Endothelial cell of umbilical vein (primary cell): ENCODE data around the gene FRY. TPM values are rescaled to one million over a fixed set of nuclear protein-coding genes. Genes with fewer than 3 reads are reported as not detected.

Experiments used
- BruUV-seq: library from RNA; stranded (reverse); fragments of 400-500 nt; replicated peaks from 2 replicates; lab custom pipeline; 2021; lab: Mats Ljungman, UMichigan
- CTCF ChIA-PET: fragments of 300-600, 350-600 bp; sonication (Branson Sonifier 250); formaldehyde crosslinking; loops from one replicate; lab custom pipeline; 2021; ENCODE audit warnings: antibody characterized with exemption, inconsistent platforms; lab: Charles Lee
- POLR2A ChIA-PET: fragments of 300-600, 350-600 bp; sonication (Branson Sonifier 250); formaldehyde crosslinking; loops from one replicate; lab custom pipeline; 2021; ENCODE audit warnings: antibody characterized with exemption, inconsistent platforms; lab: Charles Lee
- DNase-seq: peaks from one replicate; pipeline ENCODE4 v3.0.0-alpha.2; 2011; ENCODE audit warnings: low read depth, low spot score
- FAIRE-seq: peaks from 2 replicates; lab custom pipeline; 2011; peaks lifted over from hg19 to GRCh38; lab: Jason Lieb, UNC
- H2AFZ ChIP-seq: 2 replicates; pipeline ENCODE4 v1.6.0; 2012; ENCODE audit warnings: low read depth, low read length, control low read depth, inconsistent platforms
- H3K27ac ChIP-seq: 2 replicates; pipeline ENCODE4 v1.5.1; 2011; ENCODE audit warnings: low read depth, mild to moderate bottlenecking, control low read depth, low read length, moderate library complexity; ENCODE audit not compliant: insufficient read depth
- H3K27me3 ChIP-seq, 2 experiments: 2 replicates each; pipeline versions ENCODE4 v1.6.0 to v1.6.1; 2011; ENCODE audit warnings: low read length in 2 of 2, mixed read lengths in 1 of 2; ENCODE audit not compliant: control insufficient read depth in 2 of 2, insufficient read depth in 2 of 2
- H3K36me3 ChIP-seq, 2 experiments: 2 replicates in 1 of 2; 3 replicates in 1 of 2; pipeline ENCODE4 v1.5.1; 2011; ENCODE audit warnings: low read length in 2 of 2, mild to moderate bottlenecking in 1 of 2, moderate library complexity in 1 of 2; ENCODE audit not compliant: control insufficient read depth in 2 of 2, insufficient read depth in 2 of 2; ENCODE audit errors: extremely low read depth in 1 of 2
- H3K4me1 ChIP-seq: 3 replicates; pipeline ENCODE4 v1.5.1; 2011; ENCODE audit warnings: mild to moderate bottlenecking, low read length; ENCODE audit not compliant: control insufficient read depth, insufficient read depth; ENCODE audit errors: extremely low read depth
- H3K4me2 ChIP-seq: 2 replicates; pipeline ENCODE4 v1.6.1; 2011; ENCODE audit warnings: low read length, control low read depth, mixed read lengths; ENCODE audit not compliant: insufficient read depth
- H3K4me3 ChIP-seq, 3 experiments: fragments of 200-600 bp in 1 of 3; sonication (generic), shearing (Covaris generic) in 1 of 3; replicated peaks in 1 of 3; 2 replicates each; pipeline ENCODE4 v1.5.1; 2011 to 2016; ENCODE audit warnings: control low read depth in 3 of 3, low read length in 3 of 3, mild to moderate bottlenecking in 2 of 3, inconsistent platforms in 1 of 3, low read depth in 1 of 3, moderate library complexity in 1 of 3; ENCODE audit not compliant: insufficient read depth in 1 of 3
- H3K79me2 ChIP-seq: 2 replicates; pipeline ENCODE4 v1.6.0; 2012; ENCODE audit warnings: low read length, inconsistent platforms; ENCODE audit not compliant: control insufficient read depth, insufficient read depth
- H3K9ac ChIP-seq: replicated peaks from 2 replicates; pipeline ENCODE3; 2011; ENCODE audit warnings: low read length, control low read depth; ENCODE audit not compliant: insufficient read depth; ENCODE audit errors: extremely low read depth
- H3K9me1 ChIP-seq: replicated peaks from 3 replicates; pipeline ENCODE4 v1.6.0; 2011; ENCODE audit warnings: mild to moderate bottlenecking, low read length; ENCODE audit not compliant: control insufficient read depth, insufficient read depth; ENCODE audit errors: extremely low read depth
- H3K9me3 ChIP-seq: replicated peaks from 2 replicates; pipeline ENCODE4 v1.5.1; 2012; ENCODE audit warnings: low read length, inconsistent platforms; ENCODE audit not compliant: control insufficient read depth, insufficient read depth
- H4K20me1 ChIP-seq: replicated peaks from 2 replicates; pipeline ENCODE3; 2011; ENCODE audit warnings: mild to moderate bottlenecking, low read length; ENCODE audit not compliant: control insufficient read depth, insufficient read depth; ENCODE audit errors: extremely low read depth
- EZH2 ChIP-seq: IDR thresholded peaks from 2 replicates; pipeline ENCODE4 v1.6.1; 2012; ENCODE audit warnings: borderline replicate concordance, low read depth, mild to moderate bottlenecking, moderate library complexity, low read length, inconsistent platforms; ENCODE audit not compliant: severe bottlenecking
- FOS ChIP-seq: IDR thresholded peaks from 2 replicates; pipeline ENCODE4 v1.6.1; 2011; ENCODE audit warnings: mild to moderate bottlenecking, low read length, moderate library complexity, borderline replicate concordance; ENCODE audit not compliant: insufficient read depth
- GATA2 ChIP-seq: IDR thresholded peaks from 2 replicates; pipeline ENCODE4 v1.7.0; 2011; ENCODE audit warnings: low read depth, mild to moderate bottlenecking, moderate library complexity, mixed read lengths, low read length; ENCODE audit not compliant: insufficient read length, insufficient read depth
- JUN ChIP-seq: IDR thresholded peaks from 2 replicates; pipeline ENCODE4 v1.6.1; 2011; ENCODE audit warnings: borderline replicate concordance, low read depth; ENCODE audit not compliant: insufficient read length, insufficient read depth
- MYC ChIP-seq: IDR thresholded peaks from one replicate; pipeline ENCODE4 v1.6.1; 2011; ENCODE audit warnings: mild to moderate bottlenecking, low read depth, low read length
- POLR2A ChIP-seq: IDR thresholded peaks from 2 replicates; pipeline ENCODE4 v1.6.1; 2012; ENCODE audit warnings: low read depth, mild to moderate bottlenecking, control low read depth, low read length
- POLR2AphosphoS5 ChIP-seq: IDR thresholded peaks from 2 replicates; pipeline ENCODE4 v1.6.1; 2012; ENCODE audit warnings: low read depth, mild to moderate bottlenecking, control low read depth, low read length, moderate library complexity; ENCODE audit not compliant: insufficient read depth
- dilution Hi-C: fragments of 300-500 bp; cut with MboI; formaldehyde crosslinking; loops from one replicate; pipeline ENCODE4 v1.15.0; 2019; ENCODE audit warnings: low sequenced_read_pairs; ENCODE audit not compliant: extremely low pct_ligation_motif_present
- intact Hi-C: fragments of 100-400 bp; cut with micrococcal nuclease; formaldehyde crosslinking; loops from one replicate; pipeline ENCODE4 v1.10.0; 2022
- polyA plus RNA-seq, 4 experiments: library from polyadenylated mRNA; depleted of rRNA in 3 of 4; stranded (reverse) in 3 of 4; unstranded in 1 of 4; fragments of >200 nt; gene quantifications; 2 replicates each; pipeline versions ENCODE4 v1.2.1 to v1.2.3, GENCODE V29; 2011 to 2012; ENCODE audit warnings: missing spikeins in 1 of 4
- total RNA-seq: library from RNA; stranded (reverse); gene quantifications from 2 replicates; pipeline ENCODE4 v1.2.3, GENCODE V29; 2021
- TF ChIP-seq, protein P1 (sequence below): IDR thresholded peaks from 2 replicates; pipeline ENCODE4 v1.6.1; 2011; ENCODE audit not compliant: insufficient read depth, insufficient read length
- TF ChIP-seq, protein P2 (sequence below), 2 donors: IDR thresholded peaks; 1 replicate in 1 of 2; 2 replicates in 1 of 2; pipeline ENCODE4 v1.5.1; 2011; ENCODE audit warnings: low read length in 2 of 2, mild to moderate bottlenecking in 2 of 2, moderate library complexity in 2 of 2, control low read depth in 1 of 2, inconsistent platforms in 1 of 2, low read depth in 1 of 2; ENCODE audit not compliant: insufficient read depth in 1 of 2; ENCODE audit errors: extremely low read depth in 1 of 2

The FRY gene
- total and polyA plus RNA-seq, 2 donors (not counting 3 experiments of a cell fraction or from before 2014, with no cell fraction given), result 57.3 to 75.8 TPM

DNA sequence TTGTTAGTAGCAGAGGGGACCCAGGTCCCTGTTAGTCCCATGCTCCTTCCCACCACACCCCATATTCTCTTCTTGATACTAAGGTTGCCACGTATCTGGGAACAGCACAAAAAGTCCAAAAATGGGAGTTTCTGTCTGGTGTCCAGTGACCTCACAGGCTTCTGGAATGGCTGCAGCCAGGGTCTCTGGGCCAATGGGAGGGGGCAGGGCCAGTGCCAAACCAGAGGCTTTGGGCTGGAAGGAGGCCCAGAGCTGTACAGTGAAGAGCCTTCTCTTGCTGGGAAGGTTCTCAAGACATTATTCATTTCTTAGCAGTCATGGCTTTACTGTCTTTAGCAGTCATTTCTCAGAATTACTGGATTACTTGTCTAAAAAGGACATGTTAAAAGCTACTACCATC, 119.2 kb downstream of the FRY start:
- no peak overlapping the region for H3K9ac ChIP-seq
- no peak overlapping the region for H3K4me2 ChIP-seq
- H3K27me3 ChIP-seq, result no peaks in the 10 kb centered on the region
- H2AFZ ChIP-seq, result no peak overlapping the region
- no peaks in the 10 kb centered on the region for H3K79me2 ChIP-seq
- peaks cover 26% of the 10 kb centered on the region for H3K4me1 ChIP-seq
- H3K27ac ChIP-seq, result no peak overlapping the region
- TF ChIP-seq GATA2 (no peak), EZH2 (no peak), JUN (no peak), POLR2AphosphoS5 (no peak), MYC (no peak), POLR2A (no peak), FOS (no peak)
- TF ChIP-seq, protein P1, sequence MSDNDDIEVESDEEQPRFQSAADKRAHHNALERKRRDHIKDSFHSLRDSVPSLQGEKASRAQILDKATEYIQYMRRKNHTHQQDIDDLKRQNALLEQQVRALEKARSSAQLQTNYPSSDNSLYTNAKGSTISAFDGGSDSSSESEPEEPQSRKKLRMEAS, result no peak
- TF ChIP-seq, protein P2, sequence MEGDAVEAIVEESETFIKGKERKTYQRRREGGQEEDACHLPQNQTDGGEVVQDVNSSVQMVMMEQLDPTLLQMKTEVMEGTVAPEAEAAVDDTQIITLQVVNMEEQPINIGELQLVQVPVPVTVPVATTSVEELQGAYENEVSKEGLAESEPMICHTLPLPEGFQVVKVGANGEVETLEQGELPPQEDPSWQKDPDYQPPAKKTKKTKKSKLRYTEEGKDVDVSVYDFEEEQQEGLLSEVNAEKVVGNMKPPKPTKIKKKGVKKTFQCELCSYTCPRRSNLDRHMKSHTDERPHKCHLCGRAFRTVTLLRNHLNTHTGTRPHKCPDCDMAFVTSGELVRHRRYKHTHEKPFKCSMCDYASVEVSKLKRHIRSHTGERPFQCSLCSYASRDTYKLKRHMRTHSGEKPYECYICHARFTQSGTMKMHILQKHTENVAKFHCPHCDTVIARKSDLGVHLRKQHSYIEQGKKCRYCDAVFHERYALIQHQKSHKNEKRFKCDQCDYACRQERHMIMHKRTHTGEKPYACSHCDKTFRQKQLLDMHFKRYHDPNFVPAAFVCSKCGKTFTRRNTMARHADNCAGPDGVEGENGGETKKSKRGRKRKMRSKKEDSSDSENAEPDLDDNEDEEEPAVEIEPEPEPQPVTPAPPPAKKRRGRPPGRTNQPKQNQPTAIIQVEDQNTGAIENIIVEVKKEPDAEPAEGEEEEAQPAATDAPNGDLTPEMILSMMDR (IDR thresholded peaks at IDR 0.05; ENCODE audit: extremely low read depth in 1 of 2, insufficient read depth in 1 of 2, low read depth in 1 of 2, low read length in 2 of 2), result no peak
- dilution Hi-C loops, result no loop called here
- FAIRE-seq (no peak), DNase-seq (no peak)
- no peaks in the 10 kb centered on the region for H3K9me3 ChIP-seq
- H3K4me3 ChIP-seq, result no peak overlapping the region
- intact Hi-C loops, result no loop called here
- no peaks in the 10 kb centered on the region for H3K36me3 ChIP-seq
- H3K9me1 ChIP-seq, result no peaks in the 10 kb centered on the region
- ChIA-PET POLR2A (no interaction called here), CTCF (interaction anchor here (1.0 kb wide), 1 partner anchor 14 kb away, joined by 4 read pairs; no protein-coding TSS in a partner anchor)
- BruUV-seq, result no TSS peak
- no peaks in the 10 kb centered on the region for H4K20me1 ChIP-seq
